Liver (tissue), 3 donors: ENCODE results near the gene PAGE2.

Experiments used
- ATF3 ChIP-seq: IDR thresholded peaks from 2 replicates; pipeline ENCODE4 v1.6.1; 2016; ENCODE audit warnings: antibody characterized with exemption
- CTCF ChIP-seq: fragments of 150-350 bp; IDR thresholded peaks from 2 replicates; pipeline ENCODE4 v1.5.1; 2017; ENCODE audit warnings: improper control_type of control experiment, low read depth, low read length; ENCODE audit not compliant: missing input control
- FOXA1 ChIP-seq: IDR thresholded peaks from 2 replicates; pipeline ENCODE4 v1.6.1; 2016; ENCODE audit warnings: antibody characterized with exemption
- JUND ChIP-seq, 2 donors: IDR thresholded peaks; 2 replicates each; pipeline ENCODE4 v1.6.1; 2016; ENCODE audit warnings: antibody characterized with exemption in 2 of 2
- MAX ChIP-seq: IDR thresholded peaks from 2 replicates; pipeline ENCODE4 v1.6.1; 2016; ENCODE audit warnings: antibody characterized with exemption
- REST ChIP-seq: IDR thresholded peaks from 2 replicates; pipeline ENCODE4 v1.6.1; 2016; ENCODE audit warnings: antibody characterized with exemption, mild to moderate bottlenecking
- SP1 ChIP-seq: IDR thresholded peaks from 2 replicates; pipeline ENCODE4 v1.6.1; 2018; ENCODE audit warnings: antibody characterized with exemption, mild to moderate bottlenecking
- TAF1 ChIP-seq: conservative IDR thresholded peaks from 2 replicates; pipeline ENCODE4 v1.6.1; 2016; ENCODE audit warnings: antibody characterized with exemption, mild to moderate bottlenecking
- donor health status: healthy.
- donor health status: healthy.

- TF ChIP-seq SP1, result no peak
- no peak for TF ChIP-seq ATF3
- TF ChIP-seq CTCF, result no peak
- TF ChIP-seq TAF1, result no peak
- TF ChIP-seq FOXA1, result no peak
- no peak for TF ChIP-seq MAX
- TF ChIP-seq REST, result no peak
- no peak for TF ChIP-seq JUND (IDR thresholded peaks at IDR 0.05)
Measured at GRCh38 chrX:55132416-55132815, 43.6 kb downstream of the PAGE2 start.
